ENCODE measurements around the gene CPED1.

- TF ChIP-seq CTCF (conservative IDR thresholded peaks at IDR 0.05; ENCODE audit: low read depth in 2 of 2) (no peak), JUNB (IDR thresholded peaks at IDR 0.05; ENCODE audit: unreplicated experiment) (no peak), REST (IDR thresholded peaks at IDR 0.05; ENCODE audit: unreplicated experiment) (no peak), EZH2 (IDR thresholded peaks at IDR 0.05; ENCODE audit: low read depth, unreplicated experiment) (no peak), ETS1 (IDR thresholded peaks at IDR 0.05) (no peak), EZH2phosphoT487 (IDR thresholded peaks at IDR 0.05; ENCODE audit: unreplicated experiment) (no peak), CREB1 (CRISPR knock-in tag; IDR thresholded peaks at IDR 0.05; ENCODE audit: low read depth) (no peak), POLR2AphosphoS5 (IDR thresholded peaks at IDR 0.05; ENCODE audit: low read depth) (no peak), STAT1 (IDR thresholded peaks at IDR 0.05; ENCODE audit: unreplicated experiment) (no peak), ZNF114 (CRISPR knock-in tag; IDR thresholded peaks at IDR 0.05) (no peak)
Measured at GRCh38 chr7:121322460-121322859, 333.9 kb downstream of the CPED1 start.

Measured in GM23338 (cell line).